ENCODE data around the gene NDP.
A peak's percentile ranks its signal among the peaks of the same experiment; 100 is the strongest.

The NDP gene

DNA sequence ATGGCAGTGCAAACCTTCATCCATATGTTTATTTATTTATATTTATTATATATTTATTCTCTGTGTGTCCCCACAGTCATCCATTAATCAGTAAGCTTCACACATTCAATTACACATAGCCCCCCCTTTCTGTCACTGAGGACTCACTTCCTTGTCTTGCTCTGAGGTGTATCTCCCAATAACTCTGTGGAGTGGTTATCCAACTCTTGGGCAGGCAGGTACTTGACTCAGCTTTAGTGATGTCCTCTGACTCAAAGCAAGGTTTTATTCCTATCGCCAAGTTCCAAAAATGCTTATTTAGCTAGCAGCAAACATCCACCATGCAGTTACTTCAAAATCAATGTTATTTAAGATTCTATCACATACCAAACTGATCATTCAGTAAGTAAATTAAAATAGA lies 25.2 kb upstream of the NDP start:
- H3K4me3 Mint-ChIP-seq, result no peak overlapping the region
- peaks cover 7% of the 10 kb centered on the region for H3K9me3 Mint-ChIP-seq
- no peaks in the 10 kb centered on the region for H3K4me1 Mint-ChIP-seq
- H3K27ac Mint-ChIP-seq, result no peak overlapping the region
- TF ChIP-seq, protein P1, sequence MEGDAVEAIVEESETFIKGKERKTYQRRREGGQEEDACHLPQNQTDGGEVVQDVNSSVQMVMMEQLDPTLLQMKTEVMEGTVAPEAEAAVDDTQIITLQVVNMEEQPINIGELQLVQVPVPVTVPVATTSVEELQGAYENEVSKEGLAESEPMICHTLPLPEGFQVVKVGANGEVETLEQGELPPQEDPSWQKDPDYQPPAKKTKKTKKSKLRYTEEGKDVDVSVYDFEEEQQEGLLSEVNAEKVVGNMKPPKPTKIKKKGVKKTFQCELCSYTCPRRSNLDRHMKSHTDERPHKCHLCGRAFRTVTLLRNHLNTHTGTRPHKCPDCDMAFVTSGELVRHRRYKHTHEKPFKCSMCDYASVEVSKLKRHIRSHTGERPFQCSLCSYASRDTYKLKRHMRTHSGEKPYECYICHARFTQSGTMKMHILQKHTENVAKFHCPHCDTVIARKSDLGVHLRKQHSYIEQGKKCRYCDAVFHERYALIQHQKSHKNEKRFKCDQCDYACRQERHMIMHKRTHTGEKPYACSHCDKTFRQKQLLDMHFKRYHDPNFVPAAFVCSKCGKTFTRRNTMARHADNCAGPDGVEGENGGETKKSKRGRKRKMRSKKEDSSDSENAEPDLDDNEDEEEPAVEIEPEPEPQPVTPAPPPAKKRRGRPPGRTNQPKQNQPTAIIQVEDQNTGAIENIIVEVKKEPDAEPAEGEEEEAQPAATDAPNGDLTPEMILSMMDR (IDR thresholded peaks at IDR 0.05; ENCODE audit: unreplicated experiment in 3 of 3), result no peak
- H3K27me3 Mint-ChIP-seq (ENCODE audit: low read depth), result no peaks in the 10 kb centered on the region
- no peaks in the 10 kb centered on the region for H3K36me3 Mint-ChIP-seq (ENCODE audit: low read depth)

DNA sequence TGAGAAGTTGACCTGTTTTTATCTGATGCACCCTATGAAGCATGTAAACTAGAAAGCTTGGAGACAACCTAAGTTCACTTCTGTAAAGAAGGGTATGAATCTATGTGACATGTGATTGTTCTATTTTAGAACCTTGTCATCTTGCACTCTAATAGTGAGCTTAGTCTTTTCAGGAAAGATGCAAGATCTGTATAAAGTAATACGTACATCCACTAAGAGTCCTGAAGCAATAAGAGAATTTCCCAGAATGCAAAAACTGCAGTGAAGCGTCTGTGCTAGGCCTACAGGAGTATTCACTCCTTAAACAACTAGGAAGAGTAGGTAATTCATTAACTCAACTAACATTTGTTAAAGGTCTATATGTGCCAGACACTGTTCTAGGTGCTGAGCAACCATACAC lies 23.3 kb upstream of the NDP start:
- TF ChIP-seq, protein P1 (IDR thresholded peaks at IDR 0.05; ENCODE audit: unreplicated experiment in 3 of 3), result no peak
- Mint-ChIP-seq H3K4me1 (no peaks in the 10 kb centered on the region), H3K36me3 (ENCODE audit: low read depth) (no peaks in the 10 kb centered on the region), H3K27ac (no peak overlapping the region), H3K9me3 (peaks cover 4% of the 10 kb centered on the region), H3K4me3 (no peak overlapping the region), H3K27me3 (ENCODE audit: low read depth) (no peaks in the 10 kb centered on the region)

DNA sequence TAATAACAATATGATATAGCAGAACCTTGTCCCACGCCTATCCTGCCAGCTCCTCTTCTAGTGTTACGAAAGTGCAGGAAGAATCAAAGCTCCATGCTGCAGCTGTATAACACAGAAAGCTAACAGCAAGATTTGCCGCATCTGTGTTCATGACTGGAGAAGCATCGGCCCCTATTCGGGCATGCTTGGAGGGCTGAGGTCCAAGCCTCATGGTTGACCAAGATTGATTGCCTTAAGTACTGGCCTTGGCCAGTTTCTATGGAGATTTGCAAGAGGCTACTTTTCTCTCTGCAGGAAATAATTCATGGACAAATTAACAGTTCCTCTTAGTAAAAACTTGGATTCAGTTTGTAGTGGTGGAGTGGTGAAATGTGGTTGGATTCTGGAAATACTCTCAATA lies 12.9 kb upstream of the NDP start:
- peaks cover 4% of the 10 kb centered on the region for H3K4me1 Mint-ChIP-seq
- no peaks in the 10 kb centered on the region for H3K36me3 Mint-ChIP-seq (ENCODE audit: low read depth)
- no peak overlapping the region for H3K4me3 Mint-ChIP-seq
- no peaks in the 10 kb centered on the region for H3K27me3 Mint-ChIP-seq (ENCODE audit: low read depth)
- H3K9me3 Mint-ChIP-seq, result peaks cover 6% of the 10 kb centered on the region
- TF ChIP-seq, protein P1 (IDR thresholded peaks at IDR 0.05; ENCODE audit: unreplicated experiment in 3 of 3), result no peak
- peak overlapping the region in 1 of 3 experiments; percentile 14 for H3K27ac Mint-ChIP-seq

DNA sequence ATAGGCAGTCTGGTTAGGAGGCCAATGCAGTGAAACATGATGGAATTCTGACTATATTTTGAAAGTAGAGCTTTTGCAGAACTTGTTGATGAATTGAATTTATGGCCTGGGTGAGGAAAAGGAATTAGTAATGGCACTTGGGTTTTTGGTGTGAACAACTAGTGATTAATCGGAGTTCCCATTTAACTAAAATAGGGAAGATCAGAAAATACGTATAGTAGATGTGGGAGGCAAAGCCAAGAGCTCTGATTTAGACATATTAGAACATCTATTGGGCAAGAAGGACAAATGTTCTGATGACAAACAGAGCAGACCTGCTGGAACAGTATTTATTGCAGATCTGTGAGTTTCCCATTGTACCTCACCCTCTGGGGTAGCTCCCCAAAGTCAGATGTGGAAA lies 12.3 kb upstream of the NDP start:
- TF ChIP-seq, protein P1 (IDR thresholded peaks at IDR 0.05; ENCODE audit: unreplicated experiment in 3 of 3), result no peak
- peaks cover 7% of the 10 kb centered on the region for H3K9me3 Mint-ChIP-seq
- H3K36me3 Mint-ChIP-seq (ENCODE audit: low read depth), result no peaks in the 10 kb centered on the region
- H3K27me3 Mint-ChIP-seq (ENCODE audit: low read depth), result no peaks in the 10 kb centered on the region
- peaks cover 4% of the 10 kb centered on the region for H3K4me1 Mint-ChIP-seq
- H3K4me3 Mint-ChIP-seq, result no peak overlapping the region
- H3K27ac Mint-ChIP-seq, result no peak overlapping the region

DNA sequence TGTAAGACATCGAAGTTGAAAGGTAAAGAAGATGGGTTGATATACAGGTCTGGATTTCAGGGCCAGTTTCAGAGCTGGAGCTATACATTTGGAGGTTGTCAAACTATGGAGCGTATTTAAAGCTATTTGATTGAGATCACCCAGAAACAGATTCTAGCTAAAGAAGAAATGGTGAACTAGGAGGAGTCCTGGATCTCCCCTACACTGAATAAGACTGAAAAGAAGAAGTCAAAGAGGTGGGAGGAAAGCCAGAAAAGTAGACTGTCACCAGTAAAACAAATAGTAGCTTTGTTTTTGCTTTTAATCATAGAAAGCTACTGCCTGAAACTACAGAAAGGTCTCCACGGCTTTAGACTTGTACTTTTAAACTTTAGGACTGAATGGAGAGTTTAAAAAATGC lies 5.0 kb upstream of the NDP start:
- no peaks in the 10 kb centered on the region for H3K4me1 Mint-ChIP-seq
- H3K27me3 Mint-ChIP-seq (ENCODE audit: low read depth), result peaks cover 17% of the 10 kb centered on the region
- H3K27ac Mint-ChIP-seq, result no peak overlapping the region
- H3K4me3 Mint-ChIP-seq, result no peak overlapping the region
- H3K36me3 Mint-ChIP-seq (ENCODE audit: low read depth), result no peaks in the 10 kb centered on the region
- TF ChIP-seq, protein P1 (IDR thresholded peaks at IDR 0.05; ENCODE audit: unreplicated experiment in 3 of 3), result no peak
- H3K9me3 Mint-ChIP-seq, result peaks cover 11% of the 10 kb centered on the region

DNA sequence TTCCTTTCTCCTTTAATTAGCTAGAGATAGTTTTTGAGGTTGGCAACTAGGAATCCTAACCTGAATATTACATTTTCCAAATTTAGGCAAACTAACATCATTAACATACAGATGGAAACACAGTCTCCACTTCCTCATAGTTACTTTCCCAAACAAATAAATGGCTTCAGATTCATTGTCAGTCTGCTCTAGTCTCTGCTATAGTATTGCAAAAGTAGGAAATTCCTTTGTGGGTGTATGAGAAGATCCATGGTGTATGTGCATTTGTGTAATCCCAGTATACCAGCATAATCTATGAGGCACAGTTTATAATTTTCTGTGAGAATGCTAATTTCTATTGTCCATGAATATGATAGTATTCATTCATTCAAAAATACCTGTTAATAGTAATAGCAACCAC lies 3.0 kb upstream of the NDP start:
- TF ChIP-seq, protein P1 (IDR thresholded peaks at IDR 0.05; ENCODE audit: unreplicated experiment in 3 of 3), result no peak
- Mint-ChIP-seq H3K9me3 (peaks cover 10% of the 10 kb centered on the region), H3K27ac (no peak overlapping the region), H3K27me3 (ENCODE audit: low read depth) (peaks cover 27% of the 10 kb centered on the region), H3K4me1 (peaks cover 8% of the 10 kb centered on the region), H3K36me3 (ENCODE audit: low read depth) (no peaks in the 10 kb centered on the region), H3K4me3 (no peak overlapping the region)
